SJSA1 (cell line): Measurements from ENCODE around the gene SHROOM1. TPM values are rescaled to one million over a fixed set of nuclear protein-coding genes. Genes with fewer than 3 reads are reported as not detected.

Experiments
- total RNA-seq: library from RNA; depleted of rRNA; stranded (reverse); fragments of >200 nt; shearing (Covaris generic); gene quantifications from 2 replicates; pipeline ENCODE4 v1.2.3, GENCODE V29; 2014; rRNA removed

SHROOM1 gene
- total RNA-seq, 1 experiment from 2014 or later, result 31.2 TPM

Other genes with a start within 250 kb of the SHROOM1 start
- gene IL13, start 172.5 kb downstream of the SHROOM1 start, total RNA-seq, result not detected in 2 replicates
- gene IL4, start 156.7 kb downstream of the SHROOM1 start, total RNA-seq, result not detected in 2 replicates
- gene KIF3A, start 93.1 kb downstream of the SHROOM1 start, total RNA-seq, result 11.4 and 12.1 TPM in 2 replicates
- not detected in 2 replicates for gene CCNI2, start 83.2 kb downstream of the SHROOM1 start, total RNA-seq
- 77.3 and 97.4 TPM in 2 replicates for gene SEPTIN8, start 53.4 kb downstream of the SHROOM1 start, total RNA-seq
- gene SOWAHA, start 17.3 kb downstream of the SHROOM1 start, total RNA-seq, result not detected in 2 replicates
- gene GDF9, start 35.8 kb upstream of the SHROOM1 start, total RNA-seq, result 0.09 and 0.21 TPM in 2 replicates
- gene UQCRQ, start 36.0 kb upstream of the SHROOM1 start, total RNA-seq, result 330 and 440 TPM in 2 replicates
- gene LEAP2, start 43.0 kb upstream of the SHROOM1 start, total RNA-seq, result 0.37 and 5.5 TPM in 2 replicates
- 31.6 and 55.6 TPM in 2 replicates for gene AFF4, start 133.0 kb upstream of the SHROOM1 start, total RNA-seq
- gene ZCCHC10, start 195.9 kb upstream of the SHROOM1 start, total RNA-seq, result 53.7 and 66.4 TPM in 2 replicates
- gene HSPA4, start 221.4 kb upstream of the SHROOM1 start, total RNA-seq, result 218 and 238 TPM in 2 replicates